ENCODE measurements around the gene CLTA. TPM values are rescaled to one million over a fixed set of nuclear protein-coding genes. Genes with fewer than 3 reads are reported as not detected.

Gene CLTA
- total RNA-seq, 1 experiment from 2014 or later, result 195 TPM

- peaks cover 2% of the 10 kb centered on the region for H4K20me1 ChIP-seq (ENCODE audit: control insufficient read depth, insufficient read depth, insufficient read length)
- H3K4me1 Mint-ChIP-seq, result no peaks in the 10 kb centered on the region
- H3T11ph ChIP-seq (ENCODE audit: low read length), result no peak overlapping the region
- no peak overlapping the region for H3K27ac ChIP-seq (ENCODE audit: insufficient read length, low read depth, low read length)
- H4K8ac ChIP-seq (replicated peaks; ENCODE audit: insufficient read length, low read depth, low read length), result no peak overlapping the region
- H4K91ac ChIP-seq (ENCODE audit: insufficient read length, low read depth, low read length), result no peak overlapping the region
- no peak overlapping the region for H3K56ac ChIP-seq (ENCODE audit: insufficient read length, low read depth, low read length)
- no peaks in the 10 kb centered on the region for H3K4me1 ChIP-seq (ENCODE audit: insufficient read depth, low read length)
- no peak for DNase-seq
- no peak overlapping the region for H3K4ac ChIP-seq (ENCODE audit: low read depth, low read length)
- H3K23ac ChIP-seq (ENCODE audit: insufficient read length, low read depth, low read length), result no peak overlapping the region
- H2AFZ ChIP-seq (ENCODE audit: low read length), result no peak overlapping the region
- TF ChIP-seq CTCF (conservative IDR thresholded peaks at IDR 0.05), result no peak
- no peak overlapping the region for H3K18ac ChIP-seq (ENCODE audit: insufficient read length, low read depth, low read length)
- H3K27me3 ChIP-seq (ENCODE audit: insufficient read depth, low read length), result no peaks in the 10 kb centered on the region
- no peak overlapping the region for H2BK12ac ChIP-seq (ENCODE audit: insufficient read length, low read depth, low read length)
- H3K79me2 ChIP-seq (ENCODE audit: insufficient read depth, low read length), result peaks cover under 1% of the 10 kb centered on the region; the same call in 1 of the 2 replicates
- peaks cover 30 to 76% (median 49%) of the 10 kb centered on the region in 3 experiments; a peak in 6 of 7 replicates for H3K36me3 Mint-ChIP-seq (ENCODE audit: insufficient read depth in 1 of 3, low read depth in 3 of 3)
- H2BK5ac ChIP-seq (ENCODE audit: insufficient read length, low read length), result no peak overlapping the region
- no peak overlapping the region for H4K5ac ChIP-seq (ENCODE audit: insufficient read length, low read depth, low read length)
- peak overlapping the region in 1 of 3 experiments; percentile 52; a peak in 1 of 7 replicates for H3K27ac Mint-ChIP-seq
- no peak overlapping the region for H2BK120ac ChIP-seq (ENCODE audit: low read depth, low read length, poor library complexity, severe bottlenecking)
- H3K79me1 ChIP-seq (ENCODE audit: insufficient read depth, low read depth, low read length, poor library complexity, severe bottlenecking), result no peaks in the 10 kb centered on the region
- H2BK20ac ChIP-seq (ENCODE audit: low read depth, low read length, poor library complexity, severe bottlenecking), result no peak overlapping the region
- H3K9ac ChIP-seq (ENCODE audit: extremely low read depth, insufficient read length, low read length), result no peak overlapping the region
- no peaks in the 10 kb centered on the region for H3K9me3 ChIP-seq (ENCODE audit: control insufficient read depth, low read depth, low read length)
- no peak overlapping the region for H2AK5ac ChIP-seq (ENCODE audit: insufficient read length, low read length)
- no peak overlapping the region for H2BK15ac ChIP-seq (ENCODE audit: low read depth, low read length)
- H3K14ac ChIP-seq (ENCODE audit: insufficient read depth, low read length), result no peak overlapping the region
- no peak overlapping the region for H3K4me3 Mint-ChIP-seq
- no peak overlapping the region for H3K4me2 ChIP-seq (ENCODE audit: insufficient read depth, insufficient read length, low read length)
- no peaks in the 10 kb centered on the region for H3K27me3 Mint-ChIP-seq (ENCODE audit: low read depth)
- no peaks in the 10 kb centered on the region for H3K23me2 ChIP-seq (ENCODE audit: insufficient read length, low read depth, low read length, poor library complexity, severe bottlenecking)
- H3K9me3 Mint-ChIP-seq, result no peaks in the 10 kb centered on the region
Measured at GRCh38 chr9:36214571-36214970, 23.9 kb downstream of the CLTA start.

Data from H9 (cell line).